GM12891 (cell line): ENCODE data around the gene MSI2.

ENCODE experiments used
- POLR2A ChIP-seq: IDR thresholded peaks from 2 replicates; pipeline ENCODE4 v1.6.1; 2011; ENCODE audit warnings: low read depth, low read length, control low read depth
- POLR2AphosphoS5 ChIP-seq: IDR thresholded peaks from 2 replicates; pipeline ENCODE4 v1.6.1; 2011; ENCODE audit warnings: low read depth, low read length, control low read depth
- TAF1 ChIP-seq: IDR thresholded peaks from 2 replicates; pipeline ENCODE4 v1.6.1; 2011; ENCODE audit warnings: low read depth, low read length, control low read depth

GRCh38 chr17:57615836-57616757 lies 359.8 kb downstream of the MSI2 start:
- TF ChIP-seq TAF1 (no peak), POLR2AphosphoS5 (no peak), POLR2A (no peak)
